Smooth muscle cell (in vitro differentiated cells): ENCODE data around the gene ANAPC13. TPM values are rescaled to one million over a fixed set of nuclear protein-coding genes. Genes with fewer than 3 reads are reported as not detected.

ENCODE experiments used
- DNase-seq: peaks from one replicate; lab custom pipeline; 2025; ENCODE audit not compliant: unreplicated experiment; lab: John Stamatoyannopoulos, UW
- H2AFZ ChIP-seq: fragments of 200-600 bp; sonication (generic); 2 replicates; pipeline ENCODE4 v1.6.0; 2016; ENCODE audit warnings: antibody characterized with exemption, low read depth, mild to moderate bottlenecking
- H3F3A ChIP-seq: fragments of 200-600 bp; sonication (generic); 2 replicates; pipeline ENCODE4 v1.6.0; 2017; ENCODE audit warnings: antibody characterized with exemption, low read depth
- H3K27ac ChIP-seq: fragments of 200-600 bp; sonication (generic); 2 replicates; pipeline ENCODE4 v1.5.1; 2016; ENCODE audit warnings: low read depth, mild to moderate bottlenecking
- H3K27me3 ChIP-seq: fragments of 200-600 bp; sonication (generic); 2 replicates; pipeline ENCODE4 v1.6.1; 2016; ENCODE audit warnings: low read depth, mild to moderate bottlenecking
- H3K36me3 ChIP-seq: fragments of 200-600 bp; sonication (generic); 2 replicates; pipeline ENCODE4 v1.5.1; 2016; ENCODE audit warnings: low read depth
- H3K4me1 ChIP-seq: fragments of 200-600 bp; sonication (generic); 2 replicates; pipeline ENCODE4 v1.5.1; 2016; ENCODE audit warnings: low read depth
- H3K4me2 ChIP-seq: fragments of 200-600 bp; sonication (generic); 2 replicates; pipeline ENCODE4 v1.6.0; 2016; ENCODE audit warnings: mild to moderate bottlenecking
- H3K4me3 ChIP-seq: fragments of 200-600 bp; sonication (generic); 2 replicates; pipeline ENCODE4 v1.5.1; 2016; ENCODE audit warnings: mild to moderate bottlenecking
- H3K79me2 ChIP-seq: fragments of 200-600 bp; sonication (generic); 2 replicates; pipeline ENCODE4 v1.6.0; 2016; ENCODE audit warnings: low read depth, mild to moderate bottlenecking
- H3K9ac ChIP-seq: fragments of 200-600 bp; sonication (generic); 2 replicates; pipeline ENCODE4 v1.6.0; 2016; ENCODE audit warnings: low read depth
- H3K9me3 ChIP-seq: fragments of 200-600 bp; sonication (generic); replicated peaks from 2 replicates; pipeline ENCODE4 v1.5.1; 2016; ENCODE audit warnings: low read depth
- H4K20me1 ChIP-seq: fragments of 200-600 bp; sonication (generic); 2 replicates; pipeline ENCODE4 v1.6.0; 2016; ENCODE audit warnings: low read depth
- CTCF ChIP-seq: fragments of 200-600 bp; sonication (generic); IDR thresholded peaks from 2 replicates; pipeline ENCODE4 v1.5.1; 2017; ENCODE audit warnings: borderline replicate concordance, mild to moderate bottlenecking, antibody characterized with exemption; ENCODE audit not compliant: insufficient read depth, poor library complexity, severe bottlenecking
- WGBS: methylation state at CpG from one replicate; pipeline ENCODE4 v1.1.7; 2016; ENCODE audit warnings: low lambda C conversion rate; 5-methylcytosine and 5-hydroxymethylcytosine counted together
- polyA plus RNA-seq: library from polyadenylated mRNA; unstranded; fragments of >200 nt; fragmentation: Nextera tagmentation; extraction: Ambion mirVana; gene quantifications from 2 replicates; pipeline ENCODE4 v1.2.1, GENCODE V29; 2016
- total RNA-seq: library from RNA; depleted of rRNA; stranded (reverse); fragments of >200 nt; gene quantifications from 2 replicates; pipeline ENCODE4 v1.2.3, GENCODE V29; 2014

Gene ANAPC13
- total and polyA plus RNA-seq, 2 experiments from 2014 or later, result 114 to 115 TPM

- H3F3A ChIP-seq, result no peaks in the 10 kb centered on the region
- H3K4me2 ChIP-seq, result peak overlapping the region; percentile 98
- TF ChIP-seq CTCF, result no peak
- no peaks in the 10 kb centered on the region for H3K9me3 ChIP-seq
- H3K36me3 ChIP-seq, result peaks cover 4% of the 10 kb centered on the region
- 6% methylated on average over 17 of the region's 17 CpGs for WGBS
- H3K4me3 ChIP-seq, result peak overlapping the region; percentile 85
- peaks cover 16% of the 10 kb centered on the region for H3K4me1 ChIP-seq
- H2AFZ ChIP-seq, result peak overlapping the region; percentile 74
- no peaks in the 10 kb centered on the region for H3K27me3 ChIP-seq
- peak overlapping the region; percentile 96 for H3K27ac ChIP-seq
- H4K20me1 ChIP-seq, result peaks cover 20% of the 10 kb centered on the region
- no peak for DNase-seq
- peak overlapping the region; percentile 94 for H3K9ac ChIP-seq
- H3K79me2 ChIP-seq, result peaks cover 65% of the 10 kb centered on the region
Observed at GRCh38 chr3:134486577-134487041, 824 bp upstream of the ANAPC13 start.

- Histone ChIP-seq H3F3A (no peaks in the 10 kb centered on the region), H3K4me3 (peak overlapping the region; percentile 85), H3K79me2 (peaks cover 51% of the 10 kb centered on the region), H3K9me3 (no peaks in the 10 kb centered on the region), H4K20me1 (peaks cover 10% of the 10 kb centered on the region), H3K4me2 (peak overlapping the region; percentile 98), H3K36me3 (peaks cover 4% of the 10 kb centered on the region), H3K4me1 (peaks cover 16% of the 10 kb centered on the region), H3K9ac (peak overlapping the region; percentile 94), H3K27me3 (no peaks in the 10 kb centered on the region), H2AFZ (peak overlapping the region; percentile 74), H3K27ac (peak overlapping the region; percentile 96)
- DNase-seq, result no peak
- no peak for TF ChIP-seq CTCF
- WGBS, result 2% methylated on average over 24 of the region's 24 CpGs
Observed at GRCh38 chr3:134485075-134485717, 589 bp downstream of the ANAPC13 start.

GRCh38 chr3:134483195-134483900, 2.4 kb downstream of the ANAPC13 start:
- H3K9ac ChIP-seq, result peak overlapping the region; percentile 67
- 83% methylated on average over 7 of the region's 7 CpGs for WGBS
- H3K4me1 ChIP-seq, result peaks cover 16% of the 10 kb centered on the region
- H3K79me2 ChIP-seq, result peaks cover 32% of the 10 kb centered on the region
- H3F3A ChIP-seq, result no peaks in the 10 kb centered on the region
- no peaks in the 10 kb centered on the region for H3K9me3 ChIP-seq
- no peak overlapping the region for H3K4me3 ChIP-seq
- TF ChIP-seq CTCF, result no peak
- no peak overlapping the region for H2AFZ ChIP-seq
- H3K27me3 ChIP-seq, result no peaks in the 10 kb centered on the region
- peaks cover 6% of the 10 kb centered on the region for H4K20me1 ChIP-seq
- DNase-seq, result no peak
- peaks cover 10% of the 10 kb centered on the region for H3K36me3 ChIP-seq
- peak overlapping the region; percentile 50 for H3K4me2 ChIP-seq
- H3K27ac ChIP-seq, result peak overlapping the region; percentile 96
